Bronchial epithelial cell (primary cell): ENCODE results near the gene MZF1. TPM values are rescaled to one million over a fixed set of nuclear protein-coding genes. Genes with fewer than 3 reads are reported as not detected.
A peak's percentile ranks its signal among the peaks of the same experiment; 100 is the strongest.
"Not testable (repeated sequence)": the region's sequence is repeated elsewhere in the genome, so short reads cannot be mapped to it uniquely, and the experiment has no call there.

ENCODE experiments used
- DNase-seq: peaks from one replicate; pipeline ENCODE4 v3.0.0-alpha.2; 2010; ENCODE audit warnings: low read depth
- FAIRE-seq: peaks from 2 replicates; lab custom pipeline; 2011; peaks lifted over from hg19 to GRCh38; lab: Jason Lieb, UNC
- H3K27me3 ChIP-seq: 2 replicates; pipeline ENCODE4 v1.5.1; 2011; ENCODE audit warnings: low read length; ENCODE audit not compliant: control insufficient read depth, insufficient read depth
- H3K36me3 ChIP-seq: 2 replicates; pipeline ENCODE4 v1.5.1; 2011; ENCODE audit warnings: low read length; ENCODE audit not compliant: control insufficient read depth, insufficient read depth
- H3K4me3 ChIP-seq: 2 replicates; pipeline ENCODE4 v1.5.1; 2011; ENCODE audit warnings: mild to moderate bottlenecking, low read depth, low read length, control low read depth
- total RNA-seq: library from RNA; depleted of rRNA; stranded (reverse); fragments of >200 nt; gene quantifications from 2 replicates; pipeline ENCODE4 v1.2.1, GENCODE V29; 2014
- TF ChIP-seq, protein P1 (sequence below): IDR thresholded peaks from 2 replicates; pipeline ENCODE4 v1.5.1; 2011; ENCODE audit warnings: mild to moderate bottlenecking, moderate library complexity, low read length, control low read depth, inconsistent platforms; ENCODE audit not compliant: insufficient read depth, severe bottlenecking

MZF1 gene
- total RNA-seq, 1 donor from 2014 or later: 14.7 TPM

DNA sequence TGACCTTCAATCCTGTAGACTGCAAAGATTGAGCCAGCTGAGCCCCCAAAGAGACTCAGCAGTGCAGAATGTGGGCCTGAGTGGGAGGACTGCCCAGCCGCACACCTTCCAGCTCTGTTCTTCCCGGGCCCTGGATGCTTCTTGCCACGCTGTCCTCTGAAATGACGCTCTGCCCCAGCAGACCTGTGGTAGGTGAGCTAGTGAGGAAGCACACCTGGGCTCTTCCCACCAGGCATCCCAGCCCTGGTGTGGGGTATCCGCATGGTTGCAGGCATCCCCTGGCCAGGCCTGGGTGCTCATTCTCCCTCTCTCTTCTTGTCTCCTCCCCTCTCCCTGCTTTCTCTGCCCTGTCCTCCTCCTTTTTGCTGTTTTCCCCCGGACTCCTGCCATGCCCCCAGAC, 9.8 kb upstream of the MZF1 start:
- DNase-seq: no peak
- Histone ChIP-seq H3K36me3 (peaks cover 7% of the 10 kb centered on the region), H3K4me3 (no peak overlapping the region), H3K27me3 (no peaks in the 10 kb centered on the region)
- FAIRE-seq: no peak
- TF ChIP-seq, protein P1, sequence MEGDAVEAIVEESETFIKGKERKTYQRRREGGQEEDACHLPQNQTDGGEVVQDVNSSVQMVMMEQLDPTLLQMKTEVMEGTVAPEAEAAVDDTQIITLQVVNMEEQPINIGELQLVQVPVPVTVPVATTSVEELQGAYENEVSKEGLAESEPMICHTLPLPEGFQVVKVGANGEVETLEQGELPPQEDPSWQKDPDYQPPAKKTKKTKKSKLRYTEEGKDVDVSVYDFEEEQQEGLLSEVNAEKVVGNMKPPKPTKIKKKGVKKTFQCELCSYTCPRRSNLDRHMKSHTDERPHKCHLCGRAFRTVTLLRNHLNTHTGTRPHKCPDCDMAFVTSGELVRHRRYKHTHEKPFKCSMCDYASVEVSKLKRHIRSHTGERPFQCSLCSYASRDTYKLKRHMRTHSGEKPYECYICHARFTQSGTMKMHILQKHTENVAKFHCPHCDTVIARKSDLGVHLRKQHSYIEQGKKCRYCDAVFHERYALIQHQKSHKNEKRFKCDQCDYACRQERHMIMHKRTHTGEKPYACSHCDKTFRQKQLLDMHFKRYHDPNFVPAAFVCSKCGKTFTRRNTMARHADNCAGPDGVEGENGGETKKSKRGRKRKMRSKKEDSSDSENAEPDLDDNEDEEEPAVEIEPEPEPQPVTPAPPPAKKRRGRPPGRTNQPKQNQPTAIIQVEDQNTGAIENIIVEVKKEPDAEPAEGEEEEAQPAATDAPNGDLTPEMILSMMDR: no peak

GRCh38 chr19:58581227-58582141, 8.3 kb upstream of the MZF1 start:
- DNase-seq: peak; percentile 68
- TF ChIP-seq, protein P1: peak; percentile 95

GRCh38 chr19:58579473-58580142, 6.5 kb upstream of the MZF1 start:
- H3K36me3 ChIP-seq: peaks cover 7% of the 10 kb centered on the region
- no peak overlapping the region for H3K4me3 ChIP-seq
- TF ChIP-seq, protein P1: no peak
- H3K27me3 ChIP-seq: no peaks in the 10 kb centered on the region
- DNase-seq (no peak), FAIRE-seq (no peak)

More at GRCh38 chr19:58581227-58582141, 8.3 kb upstream of the MZF1 start:
- Histone ChIP-seq H3K4me3 (no peak overlapping the region), H3K36me3 (peaks cover 7% of the 10 kb centered on the region), H3K27me3 (no peaks in the 10 kb centered on the region)
- FAIRE-seq: no peak

DNA sequence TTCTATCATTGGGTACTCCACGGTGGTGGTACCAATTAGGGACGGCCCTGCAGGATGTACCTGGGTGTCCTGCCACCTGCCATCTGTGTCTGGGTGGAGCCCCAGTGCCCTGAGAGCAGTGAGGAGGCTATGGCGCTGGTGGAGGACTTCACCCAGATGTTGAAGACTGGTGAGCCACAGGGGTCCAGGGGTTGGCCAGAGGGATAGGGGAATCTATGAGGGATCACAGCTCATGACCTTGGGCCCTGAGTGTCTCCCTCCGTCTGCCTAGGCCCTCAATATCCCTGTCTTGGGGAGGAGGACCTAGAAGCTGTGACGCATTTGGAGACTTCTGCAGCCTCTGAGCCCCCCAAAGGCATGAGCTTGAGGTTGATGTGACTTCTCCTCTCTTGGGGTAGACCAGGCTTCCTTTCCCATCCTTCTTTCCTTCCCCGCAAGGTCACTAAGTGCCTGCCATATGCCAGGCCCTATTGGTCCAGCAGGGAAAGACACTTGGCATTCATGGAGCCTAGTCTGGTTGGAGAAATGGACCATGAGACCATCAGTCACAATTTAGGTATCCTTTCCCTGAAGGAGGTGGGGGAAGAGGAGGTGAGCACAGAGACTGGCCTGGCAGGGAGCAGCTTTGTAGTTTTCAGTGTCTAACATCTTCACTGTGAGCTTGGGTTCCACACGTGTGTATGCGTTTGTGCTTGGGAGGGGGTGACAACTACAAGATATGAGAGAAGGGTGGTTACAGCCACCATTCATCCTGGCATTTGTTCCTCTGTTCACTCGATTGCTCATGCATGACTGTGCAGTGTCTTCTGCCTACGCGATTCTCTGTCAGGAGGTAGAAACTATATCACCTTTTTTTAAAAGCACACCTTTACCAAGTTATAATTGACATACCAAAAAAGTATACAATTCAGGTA, 5.1 kb upstream of the MZF1 start:
- DNase-seq: no peak
- TF ChIP-seq, protein P1: no peak
- Histone ChIP-seq H3K4me3 (no peak overlapping the region), H3K36me3 (peaks cover 7% of the 10 kb centered on the region), H3K27me3 (no peaks in the 10 kb centered on the region)
- no peak for FAIRE-seq

- not testable (repeated sequence) for DNase-seq, H3K27me3 ChIP-seq, H3K36me3 ChIP-seq, FAIRE-seq, H3K4me3 ChIP-seq
Observed at GRCh38 chr19:58577581-58577980, 4.4 kb upstream of the MZF1 start.
